Lung (tissue), 12 donors: ENCODE measurements around the gene SSR4. TPM values are rescaled to one million over a fixed set of nuclear protein-coding genes. Genes with fewer than 3 reads are reported as not detected.

ENCODE experiments used
- ATAC-seq: fragments of 200-7000 bp; cut with Tn5 transposase; one replicate; pipeline ENCODE4 v1.9.1; 2020; ENCODE audit warnings: moderate number of reproducible peaks; ENCODE audit not compliant: insufficient read depth, low FRiP score
- DNase-seq, 3 donors: peaks; one replicate each; pipeline ENCODE4 v3.0.0-alpha.2; 2013 to 2017
- H3K27ac ChIP-seq, 2 donors: one replicate each; pipeline ENCODE4 v1.5.1; 2013; ENCODE audit warnings: mild to moderate bottlenecking in 2 of 2, moderate library complexity in 2 of 2, control low read depth in 1 of 2, inconsistent platforms in 1 of 2, low read depth in 1 of 2, low read length in 1 of 2
- H3K27me3 ChIP-seq, 3 donors: one replicate each; pipeline ENCODE4 v1.5.1; 2013; ENCODE audit warnings: low read length in 2 of 3; ENCODE audit not compliant: control insufficient read depth in 3 of 3, insufficient read depth in 3 of 3
- H3K36me3 ChIP-seq, 4 donors: one replicate each; pipeline ENCODE4 v1.5.1; 2013; ENCODE audit warnings: low read length in 4 of 4, mild to moderate bottlenecking in 1 of 4, moderate library complexity in 1 of 4; ENCODE audit not compliant: control insufficient read depth in 4 of 4, insufficient read depth in 4 of 4
- H3K4me1 ChIP-seq, 5 donors: one replicate each; pipeline ENCODE4 v1.5.1; 2013; ENCODE audit warnings: low read length in 5 of 5, mild to moderate bottlenecking in 2 of 5, moderate library complexity in 1 of 5; ENCODE audit not compliant: control insufficient read depth in 5 of 5, insufficient read depth in 5 of 5
- H3K4me3 ChIP-seq: one replicate; pipeline ENCODE4 v1.5.1; 2013; ENCODE audit warnings: mild to moderate bottlenecking, control low read depth, moderate library complexity
- H3K9ac ChIP-seq, 2 donors: one replicate each; pipeline ENCODE4 v1.5.1; 2013; ENCODE audit warnings: low read length in 2 of 2, control low read depth in 1 of 2; ENCODE audit not compliant: insufficient read depth in 1 of 2
- H3K9me3 ChIP-seq, 4 donors: one replicate each; pipeline ENCODE4 v1.5.1; 2013; ENCODE audit warnings: low read length in 3 of 4, mild to moderate bottlenecking in 1 of 4, moderate library complexity in 1 of 4; ENCODE audit not compliant: control insufficient read depth in 4 of 4, insufficient read depth in 3 of 4
- CTCF ChIP-seq: IDR thresholded peaks from 2 replicates; pipeline ENCODE4 v1.5.1; 2012; ENCODE audit warnings: mild to moderate bottlenecking; ENCODE audit errors: control extremely low read depth, extremely low read depth
- WGBS, 2 donors: extraction: QIAGEN DNeasy Blood & Tissue Kit; methylation state at CpG; one replicate each; pipeline ENCODE4 v1.1.7; 2013; 5-methylcytosine and 5-hydroxymethylcytosine counted together
- polyA plus RNA-seq, 2 donors: library from polyadenylated mRNA; stranded (reverse); fragments of 200-250 nt; gene quantifications; one replicate each; pipeline ENCODE4 v1.2.1, GENCODE V29; 2013
- total RNA-seq, 2 donors: library from RNA; depleted of rRNA in 1 of 2; stranded (reverse); fragments of >200 nt in 1 of 2; gene quantifications; one replicate each; pipeline ENCODE4 v1.2.1, GENCODE V29; 2014 to 2021
- donor health status: control.
- donor health status: control.
- donor health status: Bipolar disorder and iron deficiency.
- donor health status: healthy.
- donor health status: DM: yes; HTN: yes; CAD: no.

The SSR4 gene
- total and polyA plus RNA-seq, 4 donors, result 84.2 to 1,008 (median 567) TPM

GRCh38 chrX:153769865-153770600, 24.4 kb upstream of the SSR4 start:
- Histone ChIP-seq H3K27ac (no peak overlapping the region), H3K36me3 (no peaks in the 10 kb centered on the region), H3K4me3 (no peak overlapping the region), H3K9me3 (peaks cover 0 to 2% (median 0%) of the 10 kb centered on the region in 4 donors), H3K9ac (no peak overlapping the region), H3K27me3 (no peaks in the 10 kb centered on the region), H3K4me1 (peaks cover 0 to 15% (median 3%) of the 10 kb centered on the region in 5 donors)
- 85% methylated on average over 20 to 25 of the region's 25 CpGs for WGBS, 2 donors
- no peak for DNase-seq
- no peak for TF ChIP-seq CTCF
- no peak for ATAC-seq

- no peak overlapping the region for H3K27ac ChIP-seq
- no peaks in the 10 kb centered on the region for H3K27me3 ChIP-seq
- DNase-seq (no peak), ATAC-seq (no peak)
- H3K4me3 ChIP-seq, result no peak overlapping the region
- H3K36me3 ChIP-seq, result no peaks in the 10 kb centered on the region
- 87 to 92% methylated on average over 6 to 18 of the region's 18 CpGs for WGBS, 2 donors
- H3K4me1 ChIP-seq, result peaks cover 0 to 7% (median 0%) of the 10 kb centered on the region in 5 donors
- H3K9ac ChIP-seq, result no peak overlapping the region
- no peak for TF ChIP-seq CTCF
- H3K9me3 ChIP-seq, result peaks cover 0 to 1% (median 0%) of the 10 kb centered on the region in 4 donors
These were observed 23.7 kb upstream of the SSR4 start for GRCh38 chrX:153770601-153771414.

GRCh38 chrX:153771415-153772315, 22.8 kb upstream of the SSR4 start:
- DNase-seq (no peak), ATAC-seq (no peak)
- Histone ChIP-seq H3K36me3 (no peaks in the 10 kb centered on the region), H3K9ac (no peak overlapping the region), H3K4me1 (peaks cover 0 to 2% (median 0%) of the 10 kb centered on the region in 5 donors), H3K27ac (no peak overlapping the region), H3K27me3 (no peaks in the 10 kb centered on the region), H3K9me3 (peaks cover 0 to 2% (median 0%) of the 10 kb centered on the region in 4 donors), H3K4me3 (no peak overlapping the region)
- WGBS, 2 donors, result 85 to 96% methylated on average over 19 to 37 of the region's 37 CpGs
- TF ChIP-seq CTCF, result no peak
